HepG2 (cell line): ENCODE measurements around the gene TAGLN. TPM values are rescaled to one million over a fixed set of nuclear protein-coding genes. Genes with fewer than 3 reads are reported as not detected.

Experiments used
- ARID4A ChIP-seq: sonication (generic); formaldehyde crosslinking; IDR thresholded peaks from 2 replicates; pipeline ENCODE4 v1.5.0; 2020; ENCODE audit warnings: mild to moderate bottlenecking, missing genetic modification reagents, borderline replicate concordance
- BHLHE40 ChIP-seq: IDR thresholded peaks from 2 replicates; pipeline ENCODE4 v1.6.1; 2011; ENCODE audit warnings: low read length, improper control_type of control experiment
- EEA1 ChIP-seq: sonication (generic); formaldehyde crosslinking; IDR thresholded peaks from 2 replicates; pipeline ENCODE4 v1.5.1; 2020; ENCODE audit warnings: mild to moderate bottlenecking, missing genetic modification reagents, borderline replicate concordance
- ELF3 ChIP-seq: IDR thresholded peaks from 2 replicates; pipeline ENCODE4 v1.6.1; 2016; ENCODE audit warnings: missing genetic modification reagents, missing compliant biosample characterization
- GATA4 ChIP-seq: sonication (generic); IDR thresholded peaks from 2 replicates; pipeline ENCODE4 v1.6.1; 2016; ENCODE audit warnings: antibody characterized with exemption, low read depth, borderline replicate concordance
- HDAC2 ChIP-seq: sonication (generic); formaldehyde crosslinking; IDR thresholded peaks from 2 replicates; pipeline ENCODE4 v1.4.0; 2020; ENCODE audit warnings: missing genetic modification reagents
- HMG20A ChIP-seq: IDR thresholded peaks from 2 replicates; pipeline ENCODE4 v1.6.1; 2016; ENCODE audit warnings: borderline replicate concordance
- HOXA9 ChIP-seq: sonication (generic); formaldehyde crosslinking; IDR thresholded peaks from 2 replicates; pipeline ENCODE4 v1.8.1; 2022; ENCODE audit warnings: missing genetic modification reagents, mild to moderate bottlenecking, moderate library complexity, borderline replicate concordance
- IRF2 ChIP-seq: IDR thresholded peaks from 2 replicates; pipeline ENCODE4 v1.6.1; 2018; ENCODE audit warnings: missing genetic modification reagents, missing compliant biosample characterization
- PITX1 ChIP-seq: sonication (generic); formaldehyde crosslinking; IDR thresholded peaks from 2 replicates; pipeline ENCODE4 v1.5.1; 2020; ENCODE audit warnings: mild to moderate bottlenecking, missing genetic modification reagents
- POLR2G ChIP-seq: fragments of 200-400 bp; formaldehyde crosslinking; IDR thresholded peaks from 2 replicates; pipeline ENCODE4 v1.6.1; 2018; ENCODE audit warnings: mild to moderate bottlenecking, low read depth, low read length, moderate library complexity
- SRF ChIP-seq: IDR thresholded peaks from 2 replicates; pipeline ENCODE4 v1.6.1; 2011; ENCODE audit warnings: mild to moderate bottlenecking, low read depth, low read length, moderate library complexity
- TEF ChIP-seq: sonication (generic); formaldehyde crosslinking; IDR thresholded peaks from 2 replicates; pipeline ENCODE4 v1.5.0; 2020; ENCODE audit warnings: missing genetic modification reagents
- ZBTB7A ChIP-seq: sonication (generic); formaldehyde crosslinking; IDR thresholded peaks from 2 replicates; pipeline ENCODE4 v1.8.0; 2022; ENCODE audit warnings: mild to moderate bottlenecking, missing genetic modification reagents
- ZNF136 ChIP-seq: sonication (generic); formaldehyde crosslinking; IDR thresholded peaks from 2 replicates; pipeline ENCODE4 v1.8.1; 2022; ENCODE audit warnings: low read depth, mild to moderate bottlenecking, moderate library complexity, missing genetic modification reagents
- polyA plus RNA-seq, 8 experiments: library from polyadenylated mRNA; depleted of rRNA in 3 of 8; stranded (reverse) in 7 of 8; unstranded in 1 of 8; fragments of >200 nt; fragmentation: Illumina TruSeq in 4 of 8; extraction: Trizol in 4 of 8; gene quantifications; 2 replicates each; pipeline versions ENCODE4 v1.2.1 to v1.2.3, GENCODE V29; 2011 to 2016; ENCODE audit warnings: low read depth in 4 of 8, missing spikeins in 1 of 8, mixed read lengths in 1 of 8; ENCODE audit not compliant: insufficient read depth in 1 of 8
- total RNA-seq, 5 experiments: library from RNA; depleted of rRNA; stranded (reverse); fragments of >200 nt; fragmentation: Illumina TruSeq; extraction: Trizol; gene quantifications; 2 replicates each; pipeline ENCODE4 v1.2.3, GENCODE V29; 2016; ENCODE audit warnings: low read depth in 1 of 5
- TF ChIP-seq, protein P1 (sequence below): IDR thresholded peaks from 2 replicates; pipeline ENCODE4 v1.6.1; 2016; ENCODE audit warnings: missing biosample characterization, missing genetic modification reagents, low read depth
- TF ChIP-seq, protein P2 (sequence below): sonication (generic); formaldehyde crosslinking; conservative IDR thresholded peaks from 2 replicates; pipeline ENCODE4 v1.4.0; 2020; ENCODE audit warnings: mild to moderate bottlenecking, missing genetic modification reagents, moderate library complexity
- TF ChIP-seq, protein P3 (sequence below): sonication (generic); formaldehyde crosslinking; IDR thresholded peaks from 2 replicates; pipeline ENCODE4 v1.4.0; 2020; ENCODE audit warnings: low read depth, missing genetic modification reagents

TAGLN gene
- total and polyA plus RNA-seq, 2 of the 13 experiments (the other 11 are each of a cell fraction or from before 2014, with no cell fraction given): 12.6 to 75.4 TPM

- TF ChIP-seq, protein P1, sequence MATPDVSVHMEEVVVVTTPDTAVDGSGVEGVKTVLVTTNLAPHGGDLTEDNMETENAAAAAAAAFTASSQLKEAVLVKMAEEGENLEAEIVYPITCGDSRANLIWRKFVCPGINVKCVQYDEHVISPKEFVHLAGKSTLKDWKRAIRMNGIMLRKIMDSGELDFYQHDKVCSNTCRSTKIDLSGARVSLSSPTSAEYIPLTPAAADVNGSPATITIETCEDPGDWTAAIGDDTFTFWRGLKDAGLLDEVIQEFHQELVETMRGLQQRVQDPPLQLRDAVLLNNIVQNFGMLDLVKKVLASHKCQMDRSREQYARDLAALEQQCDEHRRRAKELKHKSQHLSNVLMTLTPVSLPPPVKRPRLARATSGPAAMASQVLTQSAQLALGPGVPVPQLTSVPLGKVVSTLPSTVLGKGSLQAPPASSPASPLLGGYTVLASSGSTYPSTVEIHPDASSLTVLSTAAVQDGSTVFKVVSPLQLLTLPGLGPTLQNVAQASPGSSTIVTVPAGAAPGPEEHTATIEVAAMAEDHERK (CRISPR knock-in tag): no peak
- no peak for TF ChIP-seq GATA4
- 0 out of 2 replicates have a peak, but pooled peaks have one; percentile 62 for TF ChIP-seq POLR2G
- TF ChIP-seq, protein P2, sequence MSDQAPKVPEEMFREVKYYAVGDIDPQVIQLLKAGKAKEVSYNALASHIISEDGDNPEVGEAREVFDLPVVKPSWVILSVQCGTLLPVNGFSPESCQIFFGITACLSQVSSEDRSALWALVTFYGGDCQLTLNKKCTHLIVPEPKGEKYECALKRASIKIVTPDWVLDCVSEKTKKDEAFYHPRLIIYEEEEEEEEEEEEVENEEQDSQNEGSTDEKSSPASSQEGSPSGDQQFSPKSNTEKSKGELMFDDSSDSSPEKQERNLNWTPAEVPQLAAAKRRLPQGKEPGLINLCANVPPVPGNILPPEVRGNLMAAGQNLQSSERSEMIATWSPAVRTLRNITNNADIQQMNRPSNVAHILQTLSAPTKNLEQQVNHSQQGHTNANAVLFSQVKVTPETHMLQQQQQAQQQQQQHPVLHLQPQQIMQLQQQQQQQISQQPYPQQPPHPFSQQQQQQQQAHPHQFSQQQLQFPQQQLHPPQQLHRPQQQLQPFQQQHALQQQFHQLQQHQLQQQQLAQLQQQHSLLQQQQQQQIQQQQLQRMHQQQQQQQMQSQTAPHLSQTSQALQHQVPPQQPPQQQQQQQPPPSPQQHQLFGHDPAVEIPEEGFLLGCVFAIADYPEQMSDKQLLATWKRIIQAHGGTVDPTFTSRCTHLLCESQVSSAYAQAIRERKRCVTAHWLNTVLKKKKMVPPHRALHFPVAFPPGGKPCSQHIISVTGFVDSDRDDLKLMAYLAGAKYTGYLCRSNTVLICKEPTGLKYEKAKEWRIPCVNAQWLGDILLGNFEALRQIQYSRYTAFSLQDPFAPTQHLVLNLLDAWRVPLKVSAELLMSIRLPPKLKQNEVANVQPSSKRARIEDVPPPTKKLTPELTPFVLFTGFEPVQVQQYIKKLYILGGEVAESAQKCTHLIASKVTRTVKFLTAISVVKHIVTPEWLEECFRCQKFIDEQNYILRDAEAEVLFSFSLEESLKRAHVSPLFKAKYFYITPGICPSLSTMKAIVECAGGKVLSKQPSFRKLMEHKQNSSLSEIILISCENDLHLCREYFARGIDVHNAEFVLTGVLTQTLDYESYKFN (CRISPR knock-in tag): no peak
- no peak for TF ChIP-seq EEA1 (CRISPR knock-in tag)
- TF ChIP-seq HDAC2 (CRISPR knock-in tag): no peak
- peak; percentile 79 for TF ChIP-seq ARID4A (CRISPR knock-in tag)
- no peak for TF ChIP-seq ZNF136 (CRISPR knock-in tag)
- no peak for TF ChIP-seq HOXA9 (CRISPR knock-in tag)
- no peak for TF ChIP-seq IRF2
- no peak for TF ChIP-seq SRF
- no peak for TF ChIP-seq ZBTB7A (CRISPR knock-in tag)
- TF ChIP-seq ELF3 (CRISPR knock-in tag): no peak
- TF ChIP-seq PITX1 (CRISPR knock-in tag): no peak
- no peak for TF ChIP-seq TEF
- no peak for TF ChIP-seq HMG20A
- TF ChIP-seq BHLHE40: no peak
- TF ChIP-seq, protein P3, sequence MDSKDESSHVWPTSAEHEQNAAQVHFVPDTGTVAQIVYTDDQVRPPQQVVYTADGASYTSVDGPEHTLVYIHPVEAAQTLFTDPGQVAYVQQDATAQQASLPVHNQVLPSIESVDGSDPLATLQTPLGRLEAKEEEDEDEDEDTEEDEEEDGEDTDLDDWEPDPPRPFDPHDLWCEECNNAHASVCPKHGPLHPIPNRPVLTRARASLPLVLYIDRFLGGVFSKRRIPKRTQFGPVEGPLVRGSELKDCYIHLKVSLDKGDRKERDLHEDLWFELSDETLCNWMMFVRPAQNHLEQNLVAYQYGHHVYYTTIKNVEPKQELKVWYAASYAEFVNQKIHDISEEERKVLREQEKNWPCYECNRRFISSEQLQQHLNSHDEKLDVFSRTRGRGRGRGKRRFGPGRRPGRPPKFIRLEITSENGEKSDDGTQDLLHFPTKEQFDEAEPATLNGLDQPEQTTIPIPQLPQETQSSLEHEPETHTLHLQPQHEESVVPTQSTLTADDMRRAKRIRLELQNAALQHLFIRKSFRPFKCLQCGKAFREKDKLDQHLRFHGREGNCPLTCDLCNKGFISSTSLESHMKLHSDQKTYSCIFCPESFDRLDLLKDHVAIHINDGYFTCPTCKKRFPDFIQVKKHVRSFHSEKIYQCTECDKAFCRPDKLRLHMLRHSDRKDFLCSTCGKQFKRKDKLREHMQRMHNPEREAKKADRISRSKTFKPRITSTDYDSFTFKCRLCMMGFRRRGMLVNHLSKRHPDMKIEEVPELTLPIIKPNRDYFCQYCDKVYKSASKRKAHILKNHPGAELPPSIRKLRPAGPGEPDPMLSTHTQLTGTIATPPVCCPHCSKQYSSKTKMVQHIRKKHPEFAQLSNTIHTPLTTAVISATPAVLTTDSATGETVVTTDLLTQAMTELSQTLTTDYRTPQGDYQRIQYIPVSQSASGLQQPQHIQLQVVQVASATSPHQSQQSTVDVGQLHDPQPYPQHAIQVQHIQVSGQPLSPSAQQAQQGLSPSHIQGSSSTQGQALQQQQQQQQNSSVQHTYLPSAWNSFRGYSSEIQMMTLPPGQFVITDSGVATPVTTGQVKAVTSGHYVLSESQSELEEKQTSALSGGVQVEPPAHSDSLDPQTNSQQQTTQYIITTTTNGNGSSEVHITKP (CRISPR knock-in tag): no peak
Observed at GRCh38 chr11:117231842-117232091, 32.6 kb downstream of the TAGLN start, which contains the start of gene PCSK7 (continued).
